B cell (primary cell): Measurements from ENCODE around the gene CCDC171.

ENCODE experiments used
- EZH2 ChIP-seq: IDR thresholded peaks from 2 replicates; pipeline ENCODE4 v1.6.1; 2012; ENCODE audit warnings: borderline replicate concordance, low read depth, mild to moderate bottlenecking, moderate library complexity, low read length; ENCODE audit not compliant: insufficient read depth, poor library complexity, severe bottlenecking
- TF ChIP-seq, protein P1 (sequence below): fragments of 200-600 bp; IDR thresholded peaks from one replicate; pipeline ENCODE4 v1.8.0; 2022; ENCODE audit warnings: antibody characterized with exemption, mild to moderate bottlenecking

DNA sequence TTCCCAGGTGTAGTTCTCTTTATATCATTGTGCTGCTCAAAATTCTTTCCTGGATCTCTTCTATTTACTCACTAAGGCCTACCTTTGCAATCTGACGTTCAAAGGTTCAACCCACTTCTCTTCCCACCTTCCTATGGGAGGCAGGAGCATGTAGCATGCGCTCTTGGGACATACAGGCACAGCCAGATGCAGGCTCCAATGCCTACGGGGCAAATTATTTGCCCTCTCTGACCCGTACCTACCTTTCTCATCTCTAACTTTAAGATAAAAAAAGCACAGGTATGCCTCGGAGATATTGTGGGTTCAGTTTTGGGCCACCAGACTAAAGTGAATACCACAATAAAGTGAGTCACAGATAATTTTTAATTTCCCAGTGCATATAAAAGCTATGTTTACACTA lies 460.5 kb downstream of the CCDC171 start:
- TF ChIP-seq, protein P1, sequence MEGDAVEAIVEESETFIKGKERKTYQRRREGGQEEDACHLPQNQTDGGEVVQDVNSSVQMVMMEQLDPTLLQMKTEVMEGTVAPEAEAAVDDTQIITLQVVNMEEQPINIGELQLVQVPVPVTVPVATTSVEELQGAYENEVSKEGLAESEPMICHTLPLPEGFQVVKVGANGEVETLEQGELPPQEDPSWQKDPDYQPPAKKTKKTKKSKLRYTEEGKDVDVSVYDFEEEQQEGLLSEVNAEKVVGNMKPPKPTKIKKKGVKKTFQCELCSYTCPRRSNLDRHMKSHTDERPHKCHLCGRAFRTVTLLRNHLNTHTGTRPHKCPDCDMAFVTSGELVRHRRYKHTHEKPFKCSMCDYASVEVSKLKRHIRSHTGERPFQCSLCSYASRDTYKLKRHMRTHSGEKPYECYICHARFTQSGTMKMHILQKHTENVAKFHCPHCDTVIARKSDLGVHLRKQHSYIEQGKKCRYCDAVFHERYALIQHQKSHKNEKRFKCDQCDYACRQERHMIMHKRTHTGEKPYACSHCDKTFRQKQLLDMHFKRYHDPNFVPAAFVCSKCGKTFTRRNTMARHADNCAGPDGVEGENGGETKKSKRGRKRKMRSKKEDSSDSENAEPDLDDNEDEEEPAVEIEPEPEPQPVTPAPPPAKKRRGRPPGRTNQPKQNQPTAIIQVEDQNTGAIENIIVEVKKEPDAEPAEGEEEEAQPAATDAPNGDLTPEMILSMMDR, result no peak
- TF ChIP-seq EZH2, result no peak
